Testis (tissue), 2 donors: ENCODE results near the gene SPINDOC.

Source experiments
- POLR2A ChIP-seq: fragments of 450-650 bp; IDR thresholded peaks from one replicate; pipeline ENCODE4 v1.6.1; 2017; ENCODE audit warnings: antibody characterized with exemption, mild to moderate bottlenecking, moderate library complexity
- TF ChIP-seq, protein P1 (sequence below), 3 experiments: fragments of 450-650 bp in 2 of 3; fragments of 200-600 bp in 1 of 3; sonication (generic) in 1 of 3; IDR thresholded peaks; one replicate each; pipeline ENCODE4 v1.5.1; 2016 to 2019; ENCODE audit warnings: antibody characterized with exemption in 3 of 3, mild to moderate bottlenecking in 2 of 3, moderate library complexity in 1 of 3

DNA sequence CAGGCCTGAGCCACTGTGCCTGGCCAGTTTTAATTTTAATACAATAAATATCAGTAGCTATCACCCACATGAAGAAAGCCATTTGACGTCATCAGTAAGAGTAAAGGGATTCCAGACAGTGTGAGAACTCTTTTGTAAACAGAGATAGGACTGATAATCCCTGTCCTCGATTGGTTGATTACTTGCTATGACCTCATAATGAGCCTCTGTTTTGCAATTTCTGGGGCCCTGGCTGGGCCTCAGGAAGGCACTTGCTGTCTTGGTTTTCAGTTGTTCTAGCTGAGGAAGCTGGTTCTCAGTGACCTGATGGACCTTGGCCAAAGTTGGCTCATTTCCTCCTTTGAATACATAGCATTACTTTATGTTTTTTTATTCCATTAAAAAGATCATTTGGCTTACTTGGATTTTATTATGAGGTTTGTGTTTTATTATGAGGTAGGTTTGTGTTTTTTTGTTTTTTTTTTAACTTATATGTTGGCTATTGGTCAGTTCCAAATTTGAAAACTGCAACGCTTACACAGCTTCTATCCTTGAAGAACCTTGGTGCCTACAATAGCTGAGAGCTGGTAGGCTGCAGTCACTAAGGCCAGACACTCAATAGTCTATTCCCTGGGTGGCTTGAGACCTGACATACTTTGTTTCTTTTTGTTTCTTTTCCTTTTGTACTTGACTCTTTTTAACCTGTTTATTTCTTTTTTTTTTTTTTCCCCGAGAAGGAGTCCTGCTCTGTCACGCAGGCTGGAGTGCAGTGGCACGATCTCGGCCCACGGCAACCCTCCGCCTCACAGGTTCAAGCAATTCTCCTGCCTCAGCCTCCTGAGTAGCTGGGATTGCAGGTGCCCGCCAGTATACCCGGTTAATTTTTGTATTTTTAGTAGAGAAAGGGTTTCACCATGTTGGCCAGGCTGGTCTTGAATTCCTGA is 45.6 kb downstream of the SPINDOC start:
- TF ChIP-seq, protein P1, sequence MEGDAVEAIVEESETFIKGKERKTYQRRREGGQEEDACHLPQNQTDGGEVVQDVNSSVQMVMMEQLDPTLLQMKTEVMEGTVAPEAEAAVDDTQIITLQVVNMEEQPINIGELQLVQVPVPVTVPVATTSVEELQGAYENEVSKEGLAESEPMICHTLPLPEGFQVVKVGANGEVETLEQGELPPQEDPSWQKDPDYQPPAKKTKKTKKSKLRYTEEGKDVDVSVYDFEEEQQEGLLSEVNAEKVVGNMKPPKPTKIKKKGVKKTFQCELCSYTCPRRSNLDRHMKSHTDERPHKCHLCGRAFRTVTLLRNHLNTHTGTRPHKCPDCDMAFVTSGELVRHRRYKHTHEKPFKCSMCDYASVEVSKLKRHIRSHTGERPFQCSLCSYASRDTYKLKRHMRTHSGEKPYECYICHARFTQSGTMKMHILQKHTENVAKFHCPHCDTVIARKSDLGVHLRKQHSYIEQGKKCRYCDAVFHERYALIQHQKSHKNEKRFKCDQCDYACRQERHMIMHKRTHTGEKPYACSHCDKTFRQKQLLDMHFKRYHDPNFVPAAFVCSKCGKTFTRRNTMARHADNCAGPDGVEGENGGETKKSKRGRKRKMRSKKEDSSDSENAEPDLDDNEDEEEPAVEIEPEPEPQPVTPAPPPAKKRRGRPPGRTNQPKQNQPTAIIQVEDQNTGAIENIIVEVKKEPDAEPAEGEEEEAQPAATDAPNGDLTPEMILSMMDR (IDR thresholded peaks at IDR 0.05), result no peak
- no peak for TF ChIP-seq POLR2A
